GM20000 (cell line): ENCODE measurements around the gene MPV17L2.
A peak's percentile ranks its signal among the peaks of the same experiment; 100 is the strongest.
"Not testable (repeated sequence)": the region's sequence is repeated elsewhere in the genome, so short reads cannot be mapped to it uniquely, and the experiment has no call there.

Source experiments
- DNase-seq: peaks from one replicate; pipeline ENCODE4 v3.0.0; 2012; ENCODE audit warnings: low spot score
- TF ChIP-seq, protein P1 (sequence below): IDR thresholded peaks from 2 replicates; pipeline ENCODE4 v1.5.1; 2012; ENCODE audit warnings: mild to moderate bottlenecking, control low read depth; ENCODE audit errors: extremely low read depth, missing control alignments

MPV17L2 gene

DNA sequence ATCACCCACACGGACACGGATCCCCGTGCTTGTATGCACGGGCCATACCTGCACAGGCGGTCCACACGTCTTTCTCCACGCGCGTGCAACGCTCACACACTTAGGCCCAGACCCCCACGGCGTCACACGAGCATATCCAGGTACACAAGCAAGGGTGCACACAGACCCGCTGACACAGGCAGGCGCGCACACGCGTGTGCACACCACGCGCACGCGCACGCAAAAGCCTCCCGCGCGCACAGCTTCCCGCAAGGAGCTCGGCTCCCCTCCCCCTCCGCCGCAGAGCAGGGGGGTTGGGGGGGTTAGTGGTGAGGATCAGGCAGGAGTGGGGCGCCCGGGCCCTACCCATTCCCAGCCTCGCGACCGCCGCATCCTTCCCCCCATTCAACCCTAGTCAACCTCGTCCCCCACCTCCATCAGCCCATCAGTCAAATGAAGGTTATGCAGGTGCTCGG is 10.4 kb downstream of the MPV17L2 start:
- TF ChIP-seq, protein P1, sequence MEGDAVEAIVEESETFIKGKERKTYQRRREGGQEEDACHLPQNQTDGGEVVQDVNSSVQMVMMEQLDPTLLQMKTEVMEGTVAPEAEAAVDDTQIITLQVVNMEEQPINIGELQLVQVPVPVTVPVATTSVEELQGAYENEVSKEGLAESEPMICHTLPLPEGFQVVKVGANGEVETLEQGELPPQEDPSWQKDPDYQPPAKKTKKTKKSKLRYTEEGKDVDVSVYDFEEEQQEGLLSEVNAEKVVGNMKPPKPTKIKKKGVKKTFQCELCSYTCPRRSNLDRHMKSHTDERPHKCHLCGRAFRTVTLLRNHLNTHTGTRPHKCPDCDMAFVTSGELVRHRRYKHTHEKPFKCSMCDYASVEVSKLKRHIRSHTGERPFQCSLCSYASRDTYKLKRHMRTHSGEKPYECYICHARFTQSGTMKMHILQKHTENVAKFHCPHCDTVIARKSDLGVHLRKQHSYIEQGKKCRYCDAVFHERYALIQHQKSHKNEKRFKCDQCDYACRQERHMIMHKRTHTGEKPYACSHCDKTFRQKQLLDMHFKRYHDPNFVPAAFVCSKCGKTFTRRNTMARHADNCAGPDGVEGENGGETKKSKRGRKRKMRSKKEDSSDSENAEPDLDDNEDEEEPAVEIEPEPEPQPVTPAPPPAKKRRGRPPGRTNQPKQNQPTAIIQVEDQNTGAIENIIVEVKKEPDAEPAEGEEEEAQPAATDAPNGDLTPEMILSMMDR = no peak
- DNase-seq = no peak

- TF ChIP-seq, protein P1 = no peak
- DNase-seq = peak; percentile 98
Observed at GRCh38 chr19:18203863-18204393, 10.9 kb downstream of the MPV17L2 start, which contains the start of gene RAB3A. RAB3A (minus strand) TSS chr19:18204042; CDS start chr19:18202740, 1,302 bp downstream.

DNA sequence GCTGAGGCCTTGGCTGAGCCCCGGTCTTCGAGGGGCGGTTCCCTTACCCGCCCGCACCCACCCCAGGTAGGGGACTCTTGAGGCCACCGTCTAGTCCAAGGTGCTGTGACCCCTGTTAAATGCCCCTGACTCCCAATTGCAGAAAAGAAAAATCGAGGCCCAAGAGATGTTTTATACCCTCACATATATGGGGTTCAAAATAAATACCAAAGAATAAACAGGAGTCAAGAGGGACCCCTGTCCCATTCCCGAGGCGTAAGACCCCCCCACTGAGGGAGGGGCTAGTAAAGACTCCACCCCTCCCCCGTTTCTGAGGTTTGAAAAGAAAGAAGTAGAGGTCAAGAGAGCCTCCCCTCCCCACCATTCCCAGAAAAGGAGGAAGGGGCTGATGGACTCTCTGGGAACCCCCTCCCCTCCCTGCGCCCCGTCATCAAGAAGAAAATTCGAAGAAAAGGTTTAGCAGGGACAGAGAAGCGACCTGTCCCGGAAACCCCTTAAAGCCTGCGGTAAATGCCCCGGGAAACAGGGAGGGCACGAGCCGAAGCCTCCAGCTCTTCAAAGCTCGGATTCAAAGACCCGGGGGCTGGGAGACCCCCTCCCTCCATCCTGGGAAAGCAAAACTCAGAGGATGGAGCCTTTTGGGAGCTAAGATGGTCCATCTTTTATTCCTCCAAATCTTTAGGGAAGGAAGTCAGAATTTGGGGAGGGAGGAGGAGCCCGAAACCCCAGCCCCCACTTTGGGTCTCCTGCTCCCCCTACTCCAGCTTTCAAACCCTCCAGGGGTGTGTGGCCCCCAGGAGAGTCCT is 11.6 kb downstream of the MPV17L2 start:
- TF ChIP-seq, protein P1 = no peak
- DNase-seq = no peak

GRCh38 chr19:18205200-18205892 is 12.3 kb downstream of the MPV17L2 start:
- peak; percentile 81 for DNase-seq
- TF ChIP-seq, protein P1 = no peak

- TF ChIP-seq, protein P1 = no peak
- DNase-seq = peak; percentile 1
Observed at GRCh38 chr19:18206018-18206417, 13.0 kb downstream of the MPV17L2 start.

GRCh38 chr19:18208098-18208951 is 15.3 kb downstream of the MPV17L2 start:
- peak; percentile 69 for DNase-seq
- TF ChIP-seq, protein P1 = peak; percentile 48

GRCh38 chr19:18209912-18210311 is 16.9 kb downstream of the MPV17L2 start:
- DNase-seq = not testable (repeated sequence)
